ENCODE measurements around the gene ST6GALNAC5. TPM values are rescaled to one million over a fixed set of nuclear protein-coding genes. Genes with fewer than 3 reads are reported as not detected.

ST6GALNAC5 gene
- total RNA-seq, 1 experiment from 2014 or later, result 0.29 TPM

- no peak for DNase-seq (ENCODE audit: low read depth)
Measured at GRCh38 chr1:77012066-77012465, 144.8 kb downstream of the ST6GALNAC5 start.

GRCh38 chr1:77014073-77014788, 147.0 kb downstream of the ST6GALNAC5 start:
- no peak for DNase-seq (ENCODE audit: low read depth)

GRCh38 chr1:77015748-77016341, 148.6 kb downstream of the ST6GALNAC5 start:
- no peak for DNase-seq (ENCODE audit: low read depth)

GRCh38 chr1:77016386-77016985, 149.2 kb downstream of the ST6GALNAC5 start:
- DNase-seq (ENCODE audit: low read depth), result no peak

- DNase-seq (ENCODE audit: low read depth), result no peak
Measured at GRCh38 chr1:77018311-77018710, 151.0 kb downstream of the ST6GALNAC5 start.

GRCh38 chr1:77018761-77019160, 151.5 kb downstream of the ST6GALNAC5 start:
- no peak for DNase-seq (ENCODE audit: low read depth)

- no peak for DNase-seq (ENCODE audit: low read depth)
Measured at GRCh38 chr1:77021732-77022131, 154.5 kb downstream of the ST6GALNAC5 start.

- DNase-seq (ENCODE audit: low read depth), result no peak
Measured at GRCh38 chr1:77024500-77024899, 157.2 kb downstream of the ST6GALNAC5 start.

- no peak for DNase-seq (ENCODE audit: low read depth)
Measured at GRCh38 chr1:77025599-77025998, 158.3 kb downstream of the ST6GALNAC5 start.

- no peak for DNase-seq (ENCODE audit: low read depth)
Measured at GRCh38 chr1:77026135-77026534, 158.9 kb downstream of the ST6GALNAC5 start.

GRCh38 chr1:77026640-77027039, 159.4 kb downstream of the ST6GALNAC5 start:
- DNase-seq (ENCODE audit: low read depth), result no peak

GRCh38 chr1:77027847-77028246, 160.6 kb downstream of the ST6GALNAC5 start:
- no peak for DNase-seq (ENCODE audit: low read depth)

GRCh38 chr1:77030401-77031105, 163.3 kb downstream of the ST6GALNAC5 start:
- no peak for DNase-seq (ENCODE audit: low read depth)

- DNase-seq (ENCODE audit: low read depth), result peak; percentile 51
Measured at GRCh38 chr1:77031106-77031662, 163.9 kb downstream of the ST6GALNAC5 start.

GRCh38 chr1:77036560-77036959, 169.3 kb downstream of the ST6GALNAC5 start:
- DNase-seq (ENCODE audit: low read depth), result peak; percentile 42

GRCh38 chr1:77037038-77037437, 169.8 kb downstream of the ST6GALNAC5 start:
- DNase-seq (ENCODE audit: low read depth), result no peak

- DNase-seq (ENCODE audit: low read depth), result no peak
Measured at GRCh38 chr1:77038000-77038399, 170.7 kb downstream of the ST6GALNAC5 start.

GRCh38 chr1:77039111-77039510, 171.8 kb downstream of the ST6GALNAC5 start:
- DNase-seq (ENCODE audit: low read depth), result no peak

- peak; percentile 95 for DNase-seq (ENCODE audit: low read depth)
Measured at GRCh38 chr1:77039739-77040138, 172.5 kb downstream of the ST6GALNAC5 start.

- no peak for DNase-seq (ENCODE audit: low read depth)
Measured at GRCh38 chr1:77040826-77041225, 173.5 kb downstream of the ST6GALNAC5 start.

GRCh38 chr1:77044133-77044849, 177.0 kb downstream of the ST6GALNAC5 start:
- DNase-seq (ENCODE audit: low read depth), result peak; percentile 61
